HepG2 (cell line): Measurements from ENCODE around the gene GPR25. TPM values are rescaled to one million over a fixed set of nuclear protein-coding genes. Genes with fewer than 3 reads are reported as not detected.

Source experiments
- ATAC-seq: fragments of 200-7000 bp; cut with Tn5 transposase; 3 replicates; pipeline ENCODE4 v1.9.1; 2020; ENCODE audit warnings: mild to moderate bottlenecking, moderate library complexity
- BruUV-seq: library from RNA; stranded (reverse); fragments of 400-500 nt; replicated peaks from 2 replicates; lab custom pipeline; 2021; lab: Mats Ljungman, UMichigan
- CTCF ChIA-PET: fragments of 300-600 bp; formaldehyde crosslinking; extraction: SDS; loops from one replicate; lab custom pipeline; 2021; ENCODE audit warnings: low total read pairs, inconsistent platforms, low intra/inter-chr PET ratio; lab: Yijun Ruan, JAX
- POLR2A ChIA-PET: fragments of 350-600 bp; sonication (Branson Sonifier 250); formaldehyde crosslinking; loops from one replicate; lab custom pipeline; 2020; ENCODE audit warnings: antibody characterized with exemption, inconsistent platforms; lab: Yijun Ruan, JAX
- DNase-seq: peaks from one replicate; pipeline ENCODE4 v3.0.0-alpha.2; 2015; ENCODE audit warnings: low spot score
- FAIRE-seq: peaks from 3 replicates; lab custom pipeline; 2011; peaks lifted over from hg19 to GRCh38; lab: Jason Lieb, UNC
- H2AFZ ChIP-seq: one replicate; pipeline ENCODE4 v1.6.1; 2011; ENCODE audit warnings: low read length, inconsistent platforms
- H3K27ac ChIP-seq: fragments of 300-600 bp; 3 replicates; pipeline ENCODE4 v1.8.0; 2011; ENCODE audit warnings: mixed run types, mild to moderate bottlenecking, mixed read lengths, low read length, inconsistent platforms; ENCODE audit not compliant: insufficient read depth; ENCODE audit errors: extremely low read length
- H3K27me3 ChIP-seq, 2 experiments: fragments of 200-600 bp in 1 of 2; 2 replicates in 1 of 2; 3 replicates in 1 of 2; pipeline versions ENCODE4 v1.6.0 to v1.8.0; 2011; ENCODE audit warnings: low read length in 2 of 2, mild to moderate bottlenecking in 2 of 2, moderate library complexity in 2 of 2, inconsistent platforms in 1 of 2; ENCODE audit not compliant: insufficient read depth in 2 of 2, control insufficient read depth in 1 of 2
- H3K36me3 ChIP-seq, 2 experiments: fragments of 200-600 bp in 1 of 2; replicated peaks in 1 of 2; 2 replicates in 1 of 2; 3 replicates in 1 of 2; pipeline versions ENCODE4 v1.5.1 to v1.8.0; 2011; ENCODE audit warnings: low read length in 2 of 2, inconsistent platforms in 1 of 2; ENCODE audit not compliant: insufficient read depth in 2 of 2, control insufficient read depth in 1 of 2
- H3K4me1 ChIP-seq: 2 replicates; pipeline ENCODE4 v1.5.1; 2012; ENCODE audit warnings: low read length, inconsistent platforms; ENCODE audit not compliant: insufficient read depth
- H3K4me2 ChIP-seq: 2 replicates; pipeline ENCODE4 v1.6.0; 2011; ENCODE audit warnings: low read depth, low read length, inconsistent platforms
- H3K4me3 ChIP-seq, 3 experiments: fragments of 200-600 bp in 1 of 3; sonication (generic), shearing (Covaris generic) in 1 of 3; replicated peaks in 1 of 3; 2 replicates each; pipeline ENCODE4 v1.5.1; 2011 to 2016; ENCODE audit warnings: low read length in 3 of 3, inconsistent platforms in 2 of 3, low read depth in 2 of 3, mild to moderate bottlenecking in 2 of 3, control low read depth in 1 of 3, mixed read lengths in 1 of 3; ENCODE audit not compliant: insufficient read depth in 1 of 3
- H3K79me2 ChIP-seq: one replicate; pipeline ENCODE4 v1.6.1; 2011; ENCODE audit warnings: low read length, inconsistent platforms; ENCODE audit not compliant: insufficient read depth
- H3K9ac ChIP-seq: 2 replicates; pipeline ENCODE4 v1.6.0; 2011; ENCODE audit warnings: mild to moderate bottlenecking, low read depth, low read length, inconsistent platforms; ENCODE audit not compliant: insufficient read depth
- H3K9me3 ChIP-seq: 2 replicates; pipeline ENCODE4 v1.5.1; 2012; ENCODE audit warnings: mild to moderate bottlenecking, low read length
- H4K20me1 ChIP-seq: 2 replicates; pipeline ENCODE4 v1.6.0; 2011; ENCODE audit warnings: inconsistent platforms, mild to moderate bottlenecking, low read length, moderate library complexity; ENCODE audit not compliant: insufficient read depth
- CBFB ChIP-seq: sonication (generic); formaldehyde crosslinking; IDR thresholded peaks from 2 replicates; pipeline ENCODE4 v1.4.0; 2020; ENCODE audit warnings: missing genetic modification reagents
- GMEB2 ChIP-seq: IDR thresholded peaks from 2 replicates; pipeline ENCODE4 v1.6.1; 2016; ENCODE audit warnings: missing biosample characterization, missing genetic modification reagents, low read depth
- KAT8 ChIP-seq: IDR thresholded peaks from 2 replicates; pipeline ENCODE4 v1.6.1; 2016; ENCODE audit warnings: missing genetic modification reagents, missing compliant biosample characterization
- MIER2 ChIP-seq: IDR thresholded peaks from 2 replicates; pipeline ENCODE4 v1.6.1; 2016; ENCODE audit warnings: missing biosample characterization, missing genetic modification reagents
- TBX3 ChIP-seq: fragments of 450-650 bp; IDR thresholded peaks from 2 replicates; pipeline ENCODE4 v1.6.1; 2017; ENCODE audit warnings: antibody characterized with exemption, mild to moderate bottlenecking, inconsistent platforms, borderline replicate concordance
- TFDP1 ChIP-seq: IDR thresholded peaks from 2 replicates; pipeline ENCODE4 v1.6.1; 2016; ENCODE audit warnings: missing compliant biosample characterization, missing genetic modification reagents, borderline replicate concordance
- ZNF263 ChIP-seq: sonication (generic); formaldehyde crosslinking; IDR thresholded peaks from 2 replicates; pipeline ENCODE4 v1.4.0; 2020; ENCODE audit warnings: missing genetic modification reagents
- ZNF629 ChIP-seq: sonication (generic); formaldehyde crosslinking; conservative IDR thresholded peaks from 2 replicates; pipeline ENCODE4 v1.5.0; 2020; ENCODE audit warnings: missing genetic modification reagents
- ZNF768 ChIP-seq: sonication (generic); formaldehyde crosslinking; IDR thresholded peaks from 2 replicates; pipeline ENCODE4 v1.4.0; 2020; ENCODE audit warnings: missing genetic modification reagents
- ZSCAN12 ChIP-seq: sonication (generic); formaldehyde crosslinking; IDR thresholded peaks from 2 replicates; pipeline ENCODE4 v1.9.0; 2021; ENCODE audit warnings: mild to moderate bottlenecking, missing genetic modification reagents
- WGBS: methylation state at CpG from one replicate; pipeline ENCODE4 v1.1.6; 2017; ENCODE audit warnings: low lambda C conversion rate; 5-methylcytosine and 5-hydroxymethylcytosine counted together
- in situ Hi-C: cut with HindIII; loops from 2 replicates; pipeline ENCODE4 v1.10.0; 2017; ENCODE audit warnings: low pct_unique_long_range_greater_than_20kb; ENCODE audit not compliant: extremely low pct_ligation_motif_present
- intact Hi-C: fragments of 100-400 bp; cut with micrococcal nuclease; formaldehyde crosslinking; loops from one replicate; pipeline ENCODE4 v1.10.0; 2022; ENCODE audit not compliant: unreplicated experiment
- polyA plus RNA-seq, 8 experiments: library from polyadenylated mRNA; depleted of rRNA in 3 of 8; stranded (reverse) in 7 of 8; unstranded in 1 of 8; fragments of >200 nt; fragmentation: Illumina TruSeq in 4 of 8; extraction: Trizol in 4 of 8; gene quantifications; 2 replicates each; pipeline versions ENCODE4 v1.2.1 to v1.2.3, GENCODE V29; 2011 to 2016; ENCODE audit warnings: low read depth in 4 of 8, missing spikeins in 1 of 8, mixed read lengths in 1 of 8; ENCODE audit not compliant: insufficient read depth in 1 of 8
- total RNA-seq, 5 experiments: library from RNA; depleted of rRNA; stranded (reverse); fragments of >200 nt; fragmentation: Illumina TruSeq; extraction: Trizol; gene quantifications; 2 replicates each; pipeline ENCODE4 v1.2.3, GENCODE V29; 2016; ENCODE audit warnings: low read depth in 1 of 5
- TF ChIP-seq, protein P1 (sequence below): sonication (generic); formaldehyde crosslinking; IDR thresholded peaks from 2 replicates; pipeline ENCODE4 v1.5.0; 2020; ENCODE audit warnings: missing genetic modification reagents

GPR25 gene
- total and polyA plus RNA-seq, 2 of the 13 experiments (the other 11 are each of a cell fraction or from before 2014, with no cell fraction given) = not detected

GRCh38 chr1:200890027-200890426 lies 17.2 kb downstream of the GPR25 start:
- in situ Hi-C loops (loop anchor here (5.0 kb wide), 2 partner anchors 82 to 152 kb away; no protein-coding TSS in a partner anchor), intact Hi-C loops (loop anchor here (2.0 to 10.0 kb wide), 3 partner anchors 132 to 225 kb away; partner anchors contain the start of genes CACNA1S and KIF21B)
- no TSS peak for BruUV-seq
- Histone ChIP-seq H3K4me2 (peak overlapping the region; percentile 92; the same call in 1 of the 2 replicates), H3K4me3 (no peak overlapping the region), H2AFZ (no peak overlapping the region), H3K4me1 (peaks cover 80% of the 10 kb centered on the region), H4K20me1 (no peaks in the 10 kb centered on the region), H3K9me3 (no peaks in the 10 kb centered on the region), H3K79me2 (peaks cover 10% of the 10 kb centered on the region), H3K27me3 (no peaks in the 10 kb centered on the region), H3K9ac (no peak overlapping the region), H3K36me3 (no peaks in the 10 kb centered on the region), H3K27ac (no peak overlapping the region)
- ATAC-seq = no peak
- WGBS = 94% methylated on average over 15 of the region's 15 CpGs
- DNase-seq = no peak
- no peak for TF ChIP-seq TBX3
- CTCF ChIA-PET = interaction anchor here (1.4 to 2.2 kb wide), 2 partner anchors 18 to 80 kb away, joined by 7 to 14 read pairs; no protein-coding TSS in a partner anchor
- FAIRE-seq = no peak
- POLR2A ChIA-PET = interaction anchor here (0.8 to 3.7 kb wide), 5 partner anchors 10 to 27 kb away, joined by 3 to 35 read pairs (median 13); no protein-coding TSS in a partner anchor

GRCh38 chr1:200890818-200891773 lies 18.3 kb downstream of the GPR25 start:
- Histone ChIP-seq H3K4me2 (peak overlapping the region; percentile 92), H3K36me3 (no peaks in the 10 kb centered on the region), H3K79me2 (peaks cover 13% of the 10 kb centered on the region), H3K4me3 (peak overlapping the region; percentile 68 to 82 (median 70)), H4K20me1 (no peaks in the 10 kb centered on the region), H3K27ac (peak overlapping the region; percentile 92), H3K27me3 (no peaks in the 10 kb centered on the region), H3K4me1 (peaks cover 91% of the 10 kb centered on the region), H3K9me3 (no peaks in the 10 kb centered on the region), H2AFZ (no peak overlapping the region), H3K9ac (peak overlapping the region; percentile 86)
- DNase-seq (peak; percentile 68), ATAC-seq (peak; percentile 60), FAIRE-seq (no peak)
- WGBS = 2% methylated on average over 33 of the region's 72 CpGs
- POLR2A ChIA-PET = interaction anchor here (0.8 to 3.7 kb wide), 11 partner anchors 9 to 269 kb away, joined by 3 to 35 read pairs (median 5); partner anchors contain the start of gene DDX59
- CTCF ChIA-PET = interaction anchor here (0.6 to 2.2 kb wide), 4 partner anchors 17 to 152 kb away, joined by 3 to 14 read pairs (median 6); no protein-coding TSS in a partner anchor
- intact Hi-C loops (loop anchor here (1.0 to 10.0 kb wide), 4 partner anchors 78 to 224 kb away; partner anchors contain the start of genes CACNA1S and KIF21B), in situ Hi-C loops (loop anchor here (5.0 kb wide), 2 partner anchors 81 to 151 kb away; no protein-coding TSS in a partner anchor)
- TSS peak; percentile 94 for BruUV-seq
- TF ChIP-seq GMEB2 (CRISPR knock-in tag) (no peak), KAT8 (CRISPR knock-in tag) (peak; percentile 14; the same call in 1 of the 2 replicates), ZNF768 (peak; percentile 53; the same call in 1 of the 2 replicates), ZNF629 (0 out of 2 replicates have a peak, but pooled peaks have one; percentile 4), ZSCAN12 (CRISPR knock-in tag) (0 out of 2 replicates have a peak, but pooled peaks have one; percentile 51), MIER2 (CRISPR knock-in tag) (peak; percentile 11; the same call in 1 of the 2 replicates), ZNF263 (CRISPR knock-in tag) (peak; percentile 95), TFDP1 (CRISPR knock-in tag) (peak; percentile 45), CBFB (0 out of 2 replicates have a peak, but pooled peaks have one; percentile 4)
- TF ChIP-seq, protein P1, sequence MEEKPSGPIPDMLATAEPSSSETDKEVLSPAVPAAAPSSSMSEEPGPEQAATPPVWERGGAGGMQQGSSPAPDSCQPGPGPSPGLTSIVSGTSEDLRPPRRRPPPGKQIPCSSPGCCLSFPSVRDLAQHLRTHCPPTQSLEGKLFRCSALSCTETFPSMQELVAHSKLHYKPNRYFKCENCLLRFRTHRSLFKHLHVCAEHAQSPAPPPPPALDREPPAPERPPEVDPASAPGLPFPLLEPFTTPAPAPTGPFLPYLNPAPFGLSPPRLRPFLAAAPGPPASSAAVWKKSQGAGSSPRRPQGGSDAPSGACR (CRISPR knock-in tag) = 0 out of 2 replicates have a peak, but pooled peaks have one; percentile 40
